GM12873 (cell line): ENCODE measurements around the gene TMEM11.

Experiments
- TF ChIP-seq, protein P1 (sequence below): IDR thresholded peaks from 2 replicates; pipeline ENCODE4 v1.5.1; 2012; ENCODE audit warnings: low read depth, mild to moderate bottlenecking, moderate library complexity, low read length, control low read depth; ENCODE audit not compliant: insufficient read depth; ENCODE audit errors: missing control alignments

Gene TMEM11

DNA sequence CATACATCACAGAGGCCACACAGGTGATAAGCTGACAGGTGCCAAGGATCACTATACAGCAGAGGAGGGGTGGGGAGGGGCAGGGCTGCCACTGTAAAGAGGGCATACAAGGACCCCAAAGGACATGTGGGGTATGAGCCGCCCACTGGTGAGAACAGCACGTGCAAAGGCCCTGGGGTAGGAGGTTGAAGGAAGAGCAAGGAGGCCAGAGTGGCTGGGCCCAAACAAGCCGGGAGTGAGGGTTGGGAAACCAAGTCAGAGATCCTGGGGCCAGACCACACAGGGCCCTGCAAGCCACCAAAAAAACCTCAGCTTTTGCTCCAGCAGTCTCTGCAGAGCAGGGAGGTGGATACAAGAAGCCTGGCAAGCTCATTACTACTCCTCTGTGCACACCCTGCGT is 32.7 kb upstream of the TMEM11 start:
- TF ChIP-seq, protein P1, sequence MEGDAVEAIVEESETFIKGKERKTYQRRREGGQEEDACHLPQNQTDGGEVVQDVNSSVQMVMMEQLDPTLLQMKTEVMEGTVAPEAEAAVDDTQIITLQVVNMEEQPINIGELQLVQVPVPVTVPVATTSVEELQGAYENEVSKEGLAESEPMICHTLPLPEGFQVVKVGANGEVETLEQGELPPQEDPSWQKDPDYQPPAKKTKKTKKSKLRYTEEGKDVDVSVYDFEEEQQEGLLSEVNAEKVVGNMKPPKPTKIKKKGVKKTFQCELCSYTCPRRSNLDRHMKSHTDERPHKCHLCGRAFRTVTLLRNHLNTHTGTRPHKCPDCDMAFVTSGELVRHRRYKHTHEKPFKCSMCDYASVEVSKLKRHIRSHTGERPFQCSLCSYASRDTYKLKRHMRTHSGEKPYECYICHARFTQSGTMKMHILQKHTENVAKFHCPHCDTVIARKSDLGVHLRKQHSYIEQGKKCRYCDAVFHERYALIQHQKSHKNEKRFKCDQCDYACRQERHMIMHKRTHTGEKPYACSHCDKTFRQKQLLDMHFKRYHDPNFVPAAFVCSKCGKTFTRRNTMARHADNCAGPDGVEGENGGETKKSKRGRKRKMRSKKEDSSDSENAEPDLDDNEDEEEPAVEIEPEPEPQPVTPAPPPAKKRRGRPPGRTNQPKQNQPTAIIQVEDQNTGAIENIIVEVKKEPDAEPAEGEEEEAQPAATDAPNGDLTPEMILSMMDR = no peak

DNA sequence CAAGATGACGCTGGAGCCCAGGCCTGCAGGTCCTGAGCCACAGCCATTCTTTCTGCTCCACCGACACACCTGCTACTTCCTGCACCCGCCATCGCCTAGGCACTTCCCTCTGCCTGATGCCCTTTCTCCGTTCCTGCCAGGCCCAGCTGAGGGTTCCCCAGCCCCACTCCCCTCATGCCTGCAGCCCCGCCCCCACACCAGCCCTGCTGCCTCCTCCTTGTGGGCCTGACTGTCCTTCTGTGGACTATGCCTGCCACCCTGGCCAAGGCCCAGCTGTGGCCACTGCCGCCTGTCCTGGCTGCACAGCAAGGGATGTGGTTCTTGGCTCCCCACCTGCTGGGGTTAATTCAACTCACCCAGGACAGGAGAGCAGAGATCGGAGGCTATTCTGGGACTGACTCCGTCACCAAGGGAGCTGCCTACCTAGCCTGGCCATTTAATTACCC is 31.7 kb upstream of the TMEM11 start:
- TF ChIP-seq, protein P1 = no peak

- TF ChIP-seq, protein P1 = no peak
These were observed 29.7 kb upstream of the TMEM11 start for GRCh38 chr17:21243516-21244303.

- TF ChIP-seq, protein P1 = no peak
These were observed 29.0 kb upstream of the TMEM11 start for GRCh38 chr17:21242780-21243515.

DNA sequence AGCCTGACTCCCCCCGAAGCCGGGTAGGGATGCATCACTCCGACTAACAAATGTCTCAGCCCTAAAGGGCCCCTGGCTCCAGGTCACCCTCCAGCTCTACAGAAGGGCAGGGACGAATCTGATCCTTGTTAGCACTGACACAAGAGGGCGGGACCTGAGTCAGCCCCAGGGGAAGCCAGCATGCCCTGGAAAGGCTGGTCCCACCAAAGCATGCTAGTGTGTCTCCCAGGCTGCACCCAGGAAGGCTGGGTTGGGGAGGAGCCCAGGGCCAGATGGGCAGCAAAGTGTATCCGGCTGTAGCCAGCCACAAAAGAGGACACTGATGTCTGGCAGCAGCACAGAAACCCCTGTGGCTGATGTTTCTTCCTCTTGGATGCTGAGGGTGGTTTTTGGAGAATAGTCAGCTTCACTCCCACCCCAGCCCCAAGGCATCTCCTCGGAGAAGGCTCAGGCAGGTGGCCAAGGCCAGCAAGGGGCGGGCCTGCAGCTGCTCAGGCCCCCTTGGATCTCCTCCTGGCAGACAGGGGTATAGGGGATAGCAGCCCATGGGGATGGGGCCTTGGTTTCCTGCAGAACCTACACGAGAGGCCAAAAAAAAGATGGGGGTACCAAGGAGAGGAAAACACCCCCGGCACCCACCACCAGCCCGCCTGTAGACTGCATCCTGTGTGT is 28.2 kb upstream of the TMEM11 start:
- TF ChIP-seq, protein P1 = no peak

- TF ChIP-seq, protein P1 = no peak
These were observed 27.6 kb upstream of the TMEM11 start for GRCh38 chr17:21241564-21241963.
